ENCODE measurements around the gene TMEM121B. TPM values are rescaled to one million over a fixed set of nuclear protein-coding genes. Genes with fewer than 3 reads are reported as not detected.

TMEM121B gene
- total RNA-seq, 2 experiments from 2014 or later, result 0.19 to 0.22 TPM

- H3K36me3 Mint-ChIP-seq (ENCODE audit: low read depth), result peaks cover 41% of the 10 kb centered on the region
Observed at GRCh38 chr22:17098379-17098819, 22.8 kb downstream of the TMEM121B start.

GRCh38 chr22:17097701-17098100 is 23.5 kb downstream of the TMEM121B start:
- Mint-ChIP-seq H3K36me3 (ENCODE audit: low read depth) (peaks cover 37% of the 10 kb centered on the region), H3K4me3 (no peak overlapping the region), H3K4me1 (ENCODE audit: low read depth) (peaks cover 89% of the 10 kb centered on the region), H3K9me3 (no peaks in the 10 kb centered on the region), H3K27me3 (ENCODE audit: low read depth) (no peaks in the 10 kb centered on the region), H3K27ac (no peak overlapping the region)
- CTCF ChIA-PET, result interaction anchor here (1.0 to 1.5 kb wide), 5 partner anchors 10 to 74 kb away, joined by 3 to 5 read pairs (median 5); no protein-coding TSS in a partner anchor
- intact Hi-C loops (cut with micrococcal nuclease), result loop anchor here (1.0 to 2.0 kb wide), 2 partner anchors 13 to 20 kb away; partner anchors contain the start of gene IL17RA
- no peak for DNase-seq

More at GRCh38 chr22:17098379-17098819, 22.8 kb downstream of the TMEM121B start:
- Mint-ChIP-seq H3K27ac (no peak overlapping the region), H3K9me3 (no peaks in the 10 kb centered on the region), H3K4me1 (ENCODE audit: low read depth) (peaks cover 86% of the 10 kb centered on the region), H3K4me3 (no peak overlapping the region), H3K27me3 (ENCODE audit: low read depth) (no peaks in the 10 kb centered on the region)
- DNase-seq, result peak; percentile 60
- CTCF ChIA-PET, result interaction anchor here (0.6 to 1.7 kb wide), 3 partner anchors 19 to 74 kb away, joined by 3 read pairs; no protein-coding TSS in a partner anchor
- intact Hi-C loops (cut with micrococcal nuclease), result loop anchor here (1.0 to 2.0 kb wide), 2 partner anchors 14 to 19 kb away; partner anchors contain the start of gene IL17RA

GRCh38 chr22:17097062-17097461 is 24.1 kb downstream of the TMEM121B start:
- CTCF ChIA-PET, result interaction anchor here (1.0 to 2.3 kb wide), 7 partner anchors 9 to 88 kb away, joined by 3 to 9 read pairs (median 5); no protein-coding TSS in a partner anchor
- intact Hi-C loops (cut with micrococcal nuclease), result no loop called here
- DNase-seq, result no peak
- no peak overlapping the region for H3K4me3 Mint-ChIP-seq
- peaks cover 32% of the 10 kb centered on the region for H3K36me3 Mint-ChIP-seq (ENCODE audit: low read depth)
- H3K4me1 Mint-ChIP-seq (ENCODE audit: low read depth), result peaks cover 91% of the 10 kb centered on the region
- no peaks in the 10 kb centered on the region for H3K9me3 Mint-ChIP-seq
- no peak overlapping the region for H3K27ac Mint-ChIP-seq
- H3K27me3 Mint-ChIP-seq (ENCODE audit: low read depth), result no peaks in the 10 kb centered on the region

GRCh38 chr22:17096071-17096470 is 25.1 kb downstream of the TMEM121B start:
- H3K36me3 Mint-ChIP-seq (ENCODE audit: low read depth), result peaks cover 22% of the 10 kb centered on the region
- intact Hi-C loops (cut with micrococcal nuclease), result no loop called here

GRCh38 chr22:17095538-17095937 is 25.6 kb downstream of the TMEM121B start:
- H3K9me3 Mint-ChIP-seq, result no peaks in the 10 kb centered on the region
- no peaks in the 10 kb centered on the region for H3K27me3 Mint-ChIP-seq (ENCODE audit: low read depth)
- CTCF ChIA-PET, result interaction anchor here (0.7 to 2.3 kb wide), 8 partner anchors 8 to 90 kb away, joined by 3 to 9 read pairs (median 3); no protein-coding TSS in a partner anchor
- no peak overlapping the region for H3K27ac Mint-ChIP-seq
- peak; percentile 3 for DNase-seq
- peaks cover 91% of the 10 kb centered on the region for H3K4me1 Mint-ChIP-seq (ENCODE audit: low read depth)
- intact Hi-C loops (cut with micrococcal nuclease), result no loop called here
- H3K4me3 Mint-ChIP-seq, result no peak overlapping the region
- H3K36me3 Mint-ChIP-seq (ENCODE audit: low read depth), result peaks cover 18% of the 10 kb centered on the region

More at GRCh38 chr22:17096071-17096470, 25.1 kb downstream of the TMEM121B start:
- H3K4me1 Mint-ChIP-seq (ENCODE audit: low read depth), result peaks cover 91% of the 10 kb centered on the region
- H3K4me3 Mint-ChIP-seq, result no peak overlapping the region
- DNase-seq, result no peak
- no peak overlapping the region for H3K27ac Mint-ChIP-seq
- CTCF ChIA-PET, result interaction anchor here (0.7 to 2.3 kb wide), 8 partner anchors 9 to 89 kb away, joined by 3 to 9 read pairs (median 4); no protein-coding TSS in a partner anchor
- H3K27me3 Mint-ChIP-seq (ENCODE audit: low read depth), result no peaks in the 10 kb centered on the region
- H3K9me3 Mint-ChIP-seq, result no peaks in the 10 kb centered on the region

- Mint-ChIP-seq H3K36me3 (ENCODE audit: low read depth) (peaks cover 4% of the 10 kb centered on the region), H3K27me3 (ENCODE audit: low read depth) (no peaks in the 10 kb centered on the region), H3K4me1 (ENCODE audit: low read depth) (peaks cover 87% of the 10 kb centered on the region), H3K9me3 (no peaks in the 10 kb centered on the region), H3K27ac (no peak overlapping the region), H3K4me3 (no peak overlapping the region)
- DNase-seq, result no peak
- CTCF ChIA-PET, result interaction anchor here (0.6 to 1.5 kb wide), 3 partner anchors 13 to 78 kb away, joined by 3 to 4 read pairs (median 4); no protein-coding TSS in a partner anchor
- intact Hi-C loops (cut with micrococcal nuclease), result no loop called here
Observed at GRCh38 chr22:17093081-17093480, 28.1 kb downstream of the TMEM121B start.

GRCh38 chr22:17091851-17092250 is 29.3 kb downstream of the TMEM121B start:
- no peak for DNase-seq
- Mint-ChIP-seq H3K4me1 (ENCODE audit: low read depth) (peaks cover 87% of the 10 kb centered on the region), H3K9me3 (no peaks in the 10 kb centered on the region), H3K36me3 (ENCODE audit: low read depth) (no peaks in the 10 kb centered on the region), H3K27ac (no peak overlapping the region), H3K27me3 (ENCODE audit: low read depth) (no peaks in the 10 kb centered on the region), H3K4me3 (no peak overlapping the region)
- intact Hi-C loops (cut with micrococcal nuclease), result no loop called here
- CTCF ChIA-PET, result interaction anchor here (0.7 to 0.8 kb wide), 2 partner anchors 80 to 650 kb away, joined by 3 read pairs; no protein-coding TSS in a partner anchor

- intact Hi-C loops (cut with micrococcal nuclease), result no loop called here
- H3K36me3 Mint-ChIP-seq (ENCODE audit: low read depth), result peaks cover 2% of the 10 kb centered on the region
- no peak for DNase-seq
- H3K4me1 Mint-ChIP-seq (ENCODE audit: low read depth), result peaks cover 87% of the 10 kb centered on the region
- no peak overlapping the region for H3K27ac Mint-ChIP-seq
- CTCF ChIA-PET, result interaction anchor here (1.1 kb wide), 1 partner anchor 81 kb away, joined by 4 read pairs; no protein-coding TSS in a partner anchor
- H3K9me3 Mint-ChIP-seq, result no peaks in the 10 kb centered on the region
- H3K4me3 Mint-ChIP-seq, result no peak overlapping the region
- no peaks in the 10 kb centered on the region for H3K27me3 Mint-ChIP-seq (ENCODE audit: low read depth)
Observed at GRCh38 chr22:17090550-17090949, 30.6 kb downstream of the TMEM121B start.

GRCh38 chr22:17087498-17088131 is 33.5 kb downstream of the TMEM121B start:
- intact Hi-C loops (cut with micrococcal nuclease), result loop anchor here (1.0 to 10.0 kb wide), 6 partner anchors 30 to 990 kb away; partner anchors contain the start of genes BID and PEX26
- Mint-ChIP-seq H3K27me3 (ENCODE audit: low read depth) (no peaks in the 10 kb centered on the region), H3K27ac (peak overlapping the region; percentile 77), H3K36me3 (ENCODE audit: low read depth) (peaks cover 2% of the 10 kb centered on the region), H3K4me1 (ENCODE audit: low read depth) (peaks cover 66% of the 10 kb centered on the region), H3K9me3 (no peaks in the 10 kb centered on the region), H3K4me3 (peak overlapping the region; percentile 84)
- CTCF ChIA-PET, result interaction anchor here (1.0 to 2.2 kb wide), 7 partner anchors 8 to 414 kb away, joined by 3 to 7 read pairs (median 5); no protein-coding TSS in a partner anchor
- peak; percentile 77 for DNase-seq

GRCh38 chr22:17086788-17087497 is 34.2 kb downstream of the TMEM121B start:
- no peaks in the 10 kb centered on the region for H3K27me3 Mint-ChIP-seq (ENCODE audit: low read depth)
- H3K4me3 Mint-ChIP-seq, result peak overlapping the region; percentile 84
- peaks cover 2% of the 10 kb centered on the region for H3K36me3 Mint-ChIP-seq (ENCODE audit: low read depth)
- DNase-seq, result peak; percentile 31
- no peaks in the 10 kb centered on the region for H3K9me3 Mint-ChIP-seq
- intact Hi-C loops (cut with micrococcal nuclease), result loop anchor here (1.0 to 10.0 kb wide), 6 partner anchors 30 to 990 kb away; partner anchors contain the start of genes BID and PEX26
- peaks cover 60% of the 10 kb centered on the region for H3K4me1 Mint-ChIP-seq (ENCODE audit: low read depth)
- peak overlapping the region; percentile 77 for H3K27ac Mint-ChIP-seq
- CTCF ChIA-PET, result interaction anchor here (0.5 to 2.2 kb wide), 7 partner anchors 9 to 1019 kb away, joined by 3 to 7 read pairs (median 5); no protein-coding TSS in a partner anchor

GRCh38 chr22:17086296-17086695 is 34.9 kb downstream of the TMEM121B start:
- H3K4me1 Mint-ChIP-seq (ENCODE audit: low read depth), result peaks cover 53% of the 10 kb centered on the region
- H3K4me3 Mint-ChIP-seq, result peak overlapping the region; percentile 84
- intact Hi-C loops (cut with micrococcal nuclease), result loop anchor here (5.0 to 10.0 kb wide), 3 partner anchors 686 to 991 kb away; partner anchors contain the start of genes BID and PEX26
- H3K36me3 Mint-ChIP-seq (ENCODE audit: low read depth), result peaks cover 2% of the 10 kb centered on the region
- no peaks in the 10 kb centered on the region for H3K9me3 Mint-ChIP-seq
- CTCF ChIA-PET, result interaction anchor here (0.5 to 2.2 kb wide), 6 partner anchors 11 to 1020 kb away, joined by 3 to 7 read pairs (median 4); no protein-coding TSS in a partner anchor
- peak; percentile 58 for DNase-seq
- H3K27me3 Mint-ChIP-seq (ENCODE audit: low read depth), result no peaks in the 10 kb centered on the region
- peak overlapping the region; percentile 81 for H3K27ac Mint-ChIP-seq
